ENCODE data around the gene PMPCB. TPM values are rescaled to one million over a fixed set of nuclear protein-coding genes. Genes with fewer than 3 reads are reported as not detected.

Gene PMPCB
- total and polyA plus RNA-seq, 12 donors: 51.5 to 98.4 (median 89.0) TPM

GRCh38 chr7:103336761-103337160 is 39.5 kb downstream of the PMPCB start:
- no peak for TF ChIP-seq CTCF (IDR thresholded peaks at IDR 0.05)
- H3K36me3 ChIP-seq: peaks cover 0 to 100% (median 32%) of the 10 kb centered on the region in 9 donors
- no peak for DNase-seq
- H3K4me1 ChIP-seq: peaks cover 0 to 13% (median 8%) of the 10 kb centered on the region in 9 donors
- ATAC-seq: no peak
- H3K27ac ChIP-seq: no peak overlapping the region
- H3K4me3 ChIP-seq: no peak overlapping the region
- H3K9me3 ChIP-seq: no peaks in the 10 kb centered on the region
- intact Hi-C loops (cut with DNase I): no loop called here
- 93 to 96% methylated on average over 2 of the region's 2 CpGs for WGBS, 2 donors
- H3K27me3 ChIP-seq: no peaks in the 10 kb centered on the region

GRCh38 chr7:103338864-103339263 is 41.6 kb downstream of the PMPCB start:
- intact Hi-C loops (cut with DNase I): no loop called here
- WGBS, 2 donors: 99 to 100% methylated on average over 2 of the region's 2 CpGs
- Histone ChIP-seq H3K36me3 (peaks cover 0 to 84% (median 32%) of the 10 kb centered on the region in 9 donors), H3K9me3 (no peaks in the 10 kb centered on the region), H3K27me3 (no peaks in the 10 kb centered on the region), H3K4me1 (peaks cover 0 to 30% (median 18%) of the 10 kb centered on the region in 9 donors), H3K4me3 (no peak overlapping the region), H3K27ac (no peak overlapping the region)
- DNase-seq (no peak), ATAC-seq (no peak)
- TF ChIP-seq CTCF (IDR thresholded peaks at IDR 0.05): no peak

GRCh38 chr7:103341466-103341865 is 44.2 kb downstream of the PMPCB start:
- 81 to 90% methylated on average over 2 of the region's 2 CpGs for WGBS, 2 donors
- no peak for DNase-seq
- no peak overlapping the region for H3K4me3 ChIP-seq
- no peak for TF ChIP-seq CTCF (IDR thresholded peaks at IDR 0.05)
- no peaks in the 10 kb centered on the region for H3K27me3 ChIP-seq
- H3K27ac ChIP-seq: no peak overlapping the region
- no peak for ATAC-seq
- peaks cover 0 to 58% (median 20%) of the 10 kb centered on the region in 9 donors for H3K36me3 ChIP-seq
- intact Hi-C loops (cut with DNase I): loop anchor here in 1 of 10 donors (10.0 kb wide), 1 partner anchor 47 kb away; the partner anchor contains the start of gene PMPCB
- H3K4me1 ChIP-seq: peaks cover 0 to 37% (median 27%) of the 10 kb centered on the region in 9 donors
- no peaks in the 10 kb centered on the region for H3K9me3 ChIP-seq

GRCh38 chr7:103343332-103343731 is 46.1 kb downstream of the PMPCB start:
- ATAC-seq (no peak), DNase-seq (no peak)
- peak overlapping the region in 4 of 10 donors; percentile 83 to 95 (median 88) for H3K27ac ChIP-seq

More at GRCh38 chr7:103343332-103343731, 46.1 kb downstream of the PMPCB start:
- H3K9me3 ChIP-seq: no peaks in the 10 kb centered on the region
- H3K36me3 ChIP-seq: peaks cover 0 to 39% (median 13%) of the 10 kb centered on the region in 9 donors
- H3K27me3 ChIP-seq: no peaks in the 10 kb centered on the region
- intact Hi-C loops (cut with DNase I): loop anchor here in 1 of 10 donors (10.0 kb wide), 1 partner anchor 49 kb away; the partner anchor contains the start of gene PMPCB
- no peak for TF ChIP-seq CTCF (IDR thresholded peaks at IDR 0.05)
- peak overlapping the region in 8 of 10 donors; percentile 73 to 95 (median 88) for H3K4me3 ChIP-seq
- H3K4me1 ChIP-seq: peaks cover 0 to 45% (median 35%) of the 10 kb centered on the region in 9 donors
